IMR-90 (cell line): ENCODE results near the gene KLHL3. TPM values are rescaled to one million over a fixed set of nuclear protein-coding genes. Genes with fewer than 3 reads are reported as not detected.

ENCODE experiments used
- ATAC-seq: fragments of 200-7000 bp; cut with Tn5 transposase; 2 replicates; pipeline ENCODE4 v1.9.1; 2020; ENCODE audit warnings: low read depth, mild to moderate bottlenecking, moderate library complexity
- BruUV-seq: library from RNA; stranded (reverse); fragments of 400-500 nt; replicated peaks from 2 replicates; lab custom pipeline; 2021; lab: Mats Ljungman, UMichigan
- CTCF ChIA-PET: fragments of 300-600 bp; formaldehyde crosslinking; extraction: SDS; loops from one replicate; lab custom pipeline; 2021; ENCODE audit warnings: antibody characterized with exemption; lab: Yijun Ruan, JAX
- POLR2A ChIA-PET: fragments of 300-600 bp; sonication (Branson Sonifier 250); formaldehyde crosslinking; loops from one replicate; lab custom pipeline; 2022; ENCODE audit warnings: antibody characterized with exemption; ENCODE audit not compliant: unreplicated experiment; lab: Charles Lee
- DNase-seq: peaks from one replicate; pipeline ENCODE4 v3.0.0; 2013
- H2AFZ ChIP-seq: replicated peaks from 2 replicates; pipeline ENCODE3; 2013; ENCODE audit warnings: low read length, mild to moderate bottlenecking; ENCODE audit not compliant: poor library complexity
- H2AK5ac ChIP-seq: 2 replicates; pipeline ENCODE4 v1.6.1; 2013; ENCODE audit warnings: low read depth, low read length, inconsistent platforms
- H2AK9ac ChIP-seq: replicated peaks from 2 replicates; pipeline ENCODE3; 2013; ENCODE audit warnings: mild to moderate bottlenecking, low read depth, low read length, moderate library complexity; ENCODE audit not compliant: poor library complexity
- H2BK120ac ChIP-seq: 2 replicates; pipeline ENCODE4 v1.6.1; 2013; ENCODE audit warnings: low read depth, low read length, inconsistent platforms
- H2BK15ac ChIP-seq: 3 replicates; pipeline ENCODE4 v1.6.1; 2013; ENCODE audit warnings: low read depth, low read length, inconsistent platforms
- H2BK20ac ChIP-seq: 2 replicates; pipeline ENCODE4 v1.6.1; 2013; ENCODE audit warnings: low read depth, mild to moderate bottlenecking, inconsistent platforms, low read length, moderate library complexity
- H2BK5ac ChIP-seq: 2 replicates; pipeline ENCODE4 v1.6.1; 2013; ENCODE audit warnings: mild to moderate bottlenecking, low read depth, low read length, inconsistent platforms; ENCODE audit not compliant: poor library complexity, severe bottlenecking
- H3K14ac ChIP-seq: replicated peaks from 2 replicates; pipeline ENCODE4 v1.6.1; 2013; ENCODE audit warnings: low read depth, low read length, inconsistent platforms
- H3K18ac ChIP-seq: 2 replicates; pipeline ENCODE4 v1.6.1; 2013; ENCODE audit warnings: low read depth, low read length, control low read depth
- H3K23ac ChIP-seq: 2 replicates; pipeline ENCODE4 v1.6.1; 2013; ENCODE audit warnings: low read depth, low read length, inconsistent platforms
- H3K27ac ChIP-seq: 2 replicates; pipeline ENCODE4 v1.5.1; 2013; ENCODE audit warnings: mild to moderate bottlenecking, control low read depth, low read length; ENCODE audit not compliant: insufficient read depth
- H3K27me3 ChIP-seq: 2 replicates; pipeline ENCODE4 v1.6.1; 2013; ENCODE audit warnings: low read length; ENCODE audit not compliant: control insufficient read depth, insufficient read depth
- H3K36me3 ChIP-seq: 2 replicates; pipeline ENCODE4 v1.6.1; 2013; ENCODE audit warnings: low read length, mixed read lengths; ENCODE audit not compliant: control insufficient read depth, insufficient read depth
- H3K4ac ChIP-seq: 2 replicates; pipeline ENCODE4 v1.6.1; 2013; ENCODE audit warnings: low read depth, low read length, inconsistent platforms
- H3K4me1 ChIP-seq: 2 replicates; pipeline ENCODE4 v1.6.1; 2013; ENCODE audit warnings: low read length, mixed read lengths; ENCODE audit not compliant: control insufficient read depth, insufficient read depth
- H3K4me2 ChIP-seq: 2 replicates; pipeline ENCODE4 v1.6.1; 2013; ENCODE audit warnings: low read depth, mild to moderate bottlenecking, control low read depth, low read length, moderate library complexity
- H3K4me3 ChIP-seq: 2 replicates; pipeline ENCODE4 v1.5.1; 2013; ENCODE audit warnings: low read depth, mild to moderate bottlenecking, control low read depth, low read length, moderate library complexity; ENCODE audit not compliant: insufficient read depth
- H3K56ac ChIP-seq: 2 replicates; pipeline ENCODE4 v1.6.1; 2013; ENCODE audit warnings: low read length, inconsistent platforms; ENCODE audit not compliant: insufficient read depth; ENCODE audit errors: extremely low read depth
- H3K79me1 ChIP-seq, 2 experiments: 2 replicates each; pipeline ENCODE4 v1.6.1; 2013; ENCODE audit warnings: low read length in 2 of 2, inconsistent platforms in 1 of 2, low read depth in 1 of 2
- H3K9ac ChIP-seq: 2 replicates; pipeline ENCODE4 v1.6.1; 2013; ENCODE audit warnings: low read depth, low read length, control low read depth
- H3K9me1 ChIP-seq: 2 replicates; pipeline ENCODE4 v1.6.1; 2013; ENCODE audit warnings: low read length, inconsistent platforms; ENCODE audit not compliant: insufficient read depth
- H3K9me3 ChIP-seq: 2 replicates; pipeline ENCODE4 v1.6.1; 2013; ENCODE audit warnings: low read length; ENCODE audit not compliant: control insufficient read depth, insufficient read depth
- H4K20me1 ChIP-seq: 2 replicates; pipeline ENCODE4 v1.6.1; 2013; ENCODE audit warnings: low read length, inconsistent platforms; ENCODE audit not compliant: insufficient read depth
- H4K5ac ChIP-seq: 2 replicates; pipeline ENCODE4 v1.6.1; 2013; ENCODE audit warnings: mild to moderate bottlenecking, low read depth, low read length, control low read depth
- H4K8ac ChIP-seq, 2 experiments: 2 replicates each; pipeline ENCODE4 v1.6.1; 2013; ENCODE audit warnings: low read depth in 2 of 2, low read length in 2 of 2, control low read depth in 1 of 2, inconsistent platforms in 1 of 2
- H4K91ac ChIP-seq: 2 replicates; pipeline ENCODE4 v1.6.1; 2013; ENCODE audit warnings: low read depth, low read length, inconsistent platforms; ENCODE audit not compliant: insufficient read depth
- BHLHE40 ChIP-seq: fragments of 150-350 bp; IDR thresholded peaks from 2 replicates; pipeline ENCODE4 v1.6.1; 2016; ENCODE audit warnings: mild to moderate bottlenecking, low read depth, low read length
- MAFK ChIP-seq: IDR thresholded peaks from 2 replicates; pipeline ENCODE4 v1.6.1; 2012; ENCODE audit warnings: low read depth, low read length, improper control_type of control experiment
- MXI1 ChIP-seq: IDR thresholded peaks from 2 replicates; pipeline ENCODE4 v1.6.1; 2012; ENCODE audit warnings: low read depth, mild to moderate bottlenecking, low read length, moderate library complexity, borderline replicate concordance
- SMC3 ChIP-seq: fragments of 150-350 bp; IDR thresholded peaks from 2 replicates; pipeline ENCODE4 v1.6.1; 2016; ENCODE audit warnings: low read depth, mild to moderate bottlenecking, antibody characterized with exemption, low read length, moderate library complexity
- WGBS, 2 experiments: methylation state at CpG; one replicate each; pipeline versions ENCODE4 v1.1.5 to v1.1.7; 2013; ENCODE audit warnings: missing lambda C conversion rate in 2 of 2; ENCODE audit not compliant: insufficient read length in 1 of 2; ENCODE audit errors: extremely low coverage in 2 of 2; 5-methylcytosine and 5-hydroxymethylcytosine counted together
- dilution Hi-C: fragments of 300-500 bp; cut with HindIII; formaldehyde crosslinking; loops from one replicate; pipeline ENCODE4 v1.14.3; 2018; ENCODE audit warnings: low sequenced_read_pairs; ENCODE audit not compliant: unreplicated experiment
- in situ Hi-C: fragments of 300-500 bp; cut with MboI; formaldehyde crosslinking; loops from 3 replicates; pipeline ENCODE4 v1.14.3; 2019; ENCODE audit warnings: low sequenced_read_pairs, inconsistent platforms, mixed read lengths
- intact Hi-C: fragments of 100-400 bp; cut with micrococcal nuclease; formaldehyde crosslinking; loops from 2 replicates; pipeline ENCODE4 v1.10.0; 2022
- polyA plus RNA-seq, 3 experiments: library from polyadenylated mRNA; depleted of rRNA; stranded (reverse); fragments of >200 nt; gene quantifications; 2 replicates each; pipeline ENCODE4 v1.2.3, GENCODE V29; 2012; ENCODE audit warnings: low replicate concordance in 1 of 3
- total RNA-seq: library from RNA; depleted of rRNA; stranded (reverse); fragments of >200 nt; gene quantifications from 2 replicates; pipeline ENCODE4 v1.2.3, GENCODE V29; 2012
- TF ChIP-seq, protein P1 (sequence below): fragments of 150-350 bp; IDR thresholded peaks from 2 replicates; pipeline ENCODE4 v1.6.1; 2016; ENCODE audit warnings: low read depth, mild to moderate bottlenecking, low read length, moderate library complexity, borderline replicate concordance
- TF ChIP-seq, protein P2 (sequence below): fragments of 150-350 bp; IDR thresholded peaks from 2 replicates; pipeline ENCODE4 v1.6.1; 2017; ENCODE audit warnings: mild to moderate bottlenecking, antibody characterized with exemption, low read length, low read depth

The KLHL3 gene
- total and polyA plus RNA-seq, 2 of the 4 experiments (the other 2 are of a cell fraction), result 2.3 to 4.1 TPM

- Histone ChIP-seq H3K56ac (no peak overlapping the region), H2BK5ac (no peak overlapping the region), H4K91ac (no peak overlapping the region), H2AFZ (no peak overlapping the region), H3K4me1 (no peaks in the 10 kb centered on the region), H3K27ac (no peak overlapping the region), H2BK15ac (no peak overlapping the region), H3K9ac (no peak overlapping the region), H3K18ac (no peak overlapping the region), H3K27me3 (no peaks in the 10 kb centered on the region; the same call in 1 of the 2 replicates), H3K14ac (no peak overlapping the region), H4K5ac (no peak overlapping the region), H4K8ac (no peak overlapping the region), H3K79me1 (no peaks in the 10 kb centered on the region), H4K20me1 (no peaks in the 10 kb centered on the region), H2BK120ac (no peak overlapping the region), H2AK9ac (no peak overlapping the region), H2AK5ac (no peak overlapping the region), H3K4me3 (no peak overlapping the region), H3K4ac (no peak overlapping the region), H2BK20ac (no peak overlapping the region), H3K23ac (no peak overlapping the region), H3K9me3 (no peaks in the 10 kb centered on the region), H3K9me1 (no peaks in the 10 kb centered on the region), H3K36me3 (no peaks in the 10 kb centered on the region), H3K4me2 (no peak overlapping the region)
- in situ Hi-C loops (no loop called here), dilution Hi-C loops (no loop called here), intact Hi-C loops (no loop called here)
- WGBS, 2 experiments, result no CpG with 5 or more reads among the region's 2 CpGs
- DNase-seq, result peak; percentile 6
- ChIA-PET CTCF (no interaction called here), POLR2A (no interaction called here)
- BruUV-seq, result no TSS peak
- TF ChIP-seq, protein P1, sequence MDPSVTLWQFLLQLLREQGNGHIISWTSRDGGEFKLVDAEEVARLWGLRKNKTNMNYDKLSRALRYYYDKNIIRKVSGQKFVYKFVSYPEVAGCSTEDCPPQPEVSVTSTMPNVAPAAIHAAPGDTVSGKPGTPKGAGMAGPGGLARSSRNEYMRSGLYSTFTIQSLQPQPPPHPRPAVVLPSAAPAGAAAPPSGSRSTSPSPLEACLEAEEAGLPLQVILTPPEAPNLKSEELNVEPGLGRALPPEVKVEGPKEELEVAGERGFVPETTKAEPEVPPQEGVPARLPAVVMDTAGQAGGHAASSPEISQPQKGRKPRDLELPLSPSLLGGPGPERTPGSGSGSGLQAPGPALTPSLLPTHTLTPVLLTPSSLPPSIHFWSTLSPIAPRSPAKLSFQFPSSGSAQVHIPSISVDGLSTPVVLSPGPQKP, result no peak
- TF ChIP-seq SMC3 (no peak), BHLHE40 (no peak), MXI1 (peak; percentile 16; the same call in 1 of the 2 replicates), MAFK (no peak)
- TF ChIP-seq, protein P2, sequence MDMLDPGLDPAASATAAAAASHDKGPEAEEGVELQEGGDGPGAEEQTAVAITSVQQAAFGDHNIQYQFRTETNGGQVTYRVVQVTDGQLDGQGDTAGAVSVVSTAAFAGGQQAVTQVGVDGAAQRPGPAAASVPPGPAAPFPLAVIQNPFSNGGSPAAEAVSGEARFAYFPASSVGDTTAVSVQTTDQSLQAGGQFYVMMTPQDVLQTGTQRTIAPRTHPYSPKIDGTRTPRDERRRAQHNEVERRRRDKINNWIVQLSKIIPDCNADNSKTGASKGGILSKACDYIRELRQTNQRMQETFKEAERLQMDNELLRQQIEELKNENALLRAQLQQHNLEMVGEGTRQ, result no peak
- no peak for ATAC-seq
Observed at GRCh38 chr5:137594717-137595116, 141.2 kb downstream of the KLHL3 start.
